ENCODE results near the gene ODAPH.
"Not testable (repeated sequence)": the region's sequence is repeated elsewhere in the genome, so short reads cannot be mapped to it uniquely, and the experiment has no call there.

- TF ChIP-seq CTCF, POLR2A (IDR thresholded peaks at IDR 0.05): not testable (repeated sequence)
Measured at GRCh38 chr4:75537308-75537707, 18.6 kb upstream of the ODAPH start.

Measured in esophagus squamous epithelium (tissue), 4 donors.